Adrenal gland (tissue), 12 donors: ENCODE results near the gene CERK. TPM values are rescaled to one million over a fixed set of nuclear protein-coding genes. Genes with fewer than 3 reads are reported as not detected.

Experiments
- DNase-seq, 7 donors: peaks; one replicate each; pipeline ENCODE4 v3.0.0-alpha.2; 2019 to 2020
- H3K27ac ChIP-seq, 5 donors: fragments of 200-600 bp; sonication (generic) in 4 of 5; 1 replicate in 3 of 5; 2 replicates in 2 of 5; pipeline versions ENCODE4 v1.5.1 to v1.8.0; 2016 to 2020; ENCODE audit warnings: mild to moderate bottlenecking in 1 of 5
- H3K27me3 ChIP-seq: fragments of 200-600 bp; 2 replicates; pipeline ENCODE4 v1.8.0; 2021
- H3K36me3 ChIP-seq, 2 donors: fragments of 200-600 bp; replicated peaks in 1 of 2; 1 replicate in 1 of 2; 2 replicates in 1 of 2; pipeline versions ENCODE4 v1.5.1 to v1.8.0; 2018 to 2022
- H3K4me1 ChIP-seq, 2 donors: fragments of 200-600 bp; replicated peaks in 1 of 2; 1 replicate in 1 of 2; 2 replicates in 1 of 2; pipeline versions ENCODE4 v1.5.1 to v1.8.0; 2018 to 2021
- H3K4me3 ChIP-seq, 4 donors: fragments of 200-600 bp; sonication (generic) in 3 of 4; one replicate each; pipeline ENCODE4 v1.5.1; 2016 to 2018
- H3K9me3 ChIP-seq, 3 donors: fragments of 200-600 bp; sonication (generic) in 1 of 3; replicated peaks in 1 of 3; 1 replicate in 2 of 3; 2 replicates in 1 of 3; pipeline versions ENCODE4 v1.5.1 to v1.8.0; 2016 to 2021
- CTCF ChIP-seq, 6 experiments: fragments of 450-650 bp in 4 of 6; fragments of 200-600 bp in 2 of 6; sonication (generic) in 1 of 6; IDR thresholded peaks; 1 replicate in 5 of 6; 2 replicates in 1 of 6; pipeline versions ENCODE4 v1.5.1 to v1.8.0; 2016 to 2021; ENCODE audit warnings: antibody characterized with exemption in 6 of 6, mild to moderate bottlenecking in 2 of 6, moderate library complexity in 1 of 6
- POLR2A ChIP-seq, 2 donors: fragments of 450-650 bp; IDR thresholded peaks; one replicate each; pipeline ENCODE4 v1.6.1; 2017; ENCODE audit warnings: antibody characterized with exemption in 2 of 2, mild to moderate bottlenecking in 2 of 2, moderate library complexity in 1 of 2
- WGBS, 4 donors: extraction: QIAGEN DNeasy Blood & Tissue Kit in 2 of 4; methylation state at CpG; one replicate each; pipeline versions ENCODE4 v1.1.5 to v1.1.7; 2013 to 2017; 5-methylcytosine and 5-hydroxymethylcytosine counted together
- intact Hi-C, 2 donors: fragments of 100-400 bp; cut with DNase I; formaldehyde crosslinking; loops; one replicate each; pipeline versions ENCODE4 v1.14.1 to v1.15.0; 2022 to 2023
- polyA plus RNA-seq, 3 donors: library from polyadenylated mRNA; stranded (reverse); fragments of 200-250 nt in 2 of 3; fragments of 350-450 nt in 1 of 3; fragmentation: Illumina TruSeq in 1 of 3; extraction: RNeasy Lipid Tissue Mini Kit (QIAGEN cat#74804) in 1 of 3; gene quantifications; one replicate each; pipeline ENCODE4 v1.2.3, GENCODE V29; 2013 to 2014
- total RNA-seq, 9 donors: library from RNA; depleted of rRNA in 4 of 9; stranded (reverse); fragments of >200 nt in 4 of 9; fragments of 120-200 nt in 1 of 9; fragmentation: NEBNext Ultra II Directional in 1 of 9; extraction: Animal tissue kit (Norgen Biotek cat#: 25700) in 1 of 9; gene quantifications; one replicate each; pipeline versions ENCODE4 v1.1.0 to v1.2.4, GENCODE V29; 2013 to 2023
- donor health status: healthy with polysubstance abuse.
- donor health status: Bipolar disorder and iron deficiency.
- donor health status: DM: yes; HTN: yes; CAD: no.
- donor health status: DM: no; HTN: no; CAD: no.
- donor health status: DM: no; HTN: no; CAD: no.
- donor health status: DM: yes; HTN: yes; CAD: no.

The CERK gene
- total and polyA plus RNA-seq, 12 donors = 18.6 to 92.1 (median 41.5) TPM

GRCh38 chr22:46671824-46672432, 66.1 kb downstream of the CERK start:
- 81 to 88% (median 85%) methylated on average over 9 to 17 of the region's 17 CpGs for WGBS, 4 donors
- H3K36me3 ChIP-seq = peaks cover 0 to 81% of the 10 kb centered on the region in 2 donors
- DNase-seq = no peak
- H3K27me3 ChIP-seq = no peaks in the 10 kb centered on the region
- intact Hi-C loops = no loop called here
- H3K9me3 ChIP-seq = no peaks in the 10 kb centered on the region
- no peak overlapping the region for H3K4me3 ChIP-seq
- no peaks in the 10 kb centered on the region for H3K4me1 ChIP-seq
- TF ChIP-seq POLR2A (IDR thresholded peaks at IDR 0.05) (no peak), CTCF (IDR thresholded peaks at IDR 0.05) (no peak)
- no peak overlapping the region for H3K27ac ChIP-seq

- 92 to 100% (median 94%) methylated on average over 3 to 9 of the region's 9 CpGs for WGBS, 4 donors
- Histone ChIP-seq H3K27me3 (no peaks in the 10 kb centered on the region), H3K4me1 (no peaks in the 10 kb centered on the region), H3K9me3 (no peaks in the 10 kb centered on the region), H3K36me3 (peaks cover 0 to 72% of the 10 kb centered on the region in 2 donors), H3K27ac (no peak overlapping the region), H3K4me3 (no peak overlapping the region)
- no peak for TF ChIP-seq POLR2A (IDR thresholded peaks at IDR 0.05)
- intact Hi-C loops = loop anchor here in 1 of 2 donors (10.0 kb wide), 1 partner anchor 314 kb away; no protein-coding TSS in a partner anchor
- no peak for DNase-seq
Measured at GRCh38 chr22:46669201-46669600, 68.9 kb downstream of the CERK start.

GRCh38 chr22:46668116-46668515, 69.9 kb downstream of the CERK start:
- TF ChIP-seq CTCF (IDR thresholded peaks at IDR 0.05) = no peak
- TF ChIP-seq POLR2A (IDR thresholded peaks at IDR 0.05) = no peak
- 88 to 94% (median 91%) methylated on average over 6 to 24 of the region's 24 CpGs for WGBS, 4 donors

DNA sequence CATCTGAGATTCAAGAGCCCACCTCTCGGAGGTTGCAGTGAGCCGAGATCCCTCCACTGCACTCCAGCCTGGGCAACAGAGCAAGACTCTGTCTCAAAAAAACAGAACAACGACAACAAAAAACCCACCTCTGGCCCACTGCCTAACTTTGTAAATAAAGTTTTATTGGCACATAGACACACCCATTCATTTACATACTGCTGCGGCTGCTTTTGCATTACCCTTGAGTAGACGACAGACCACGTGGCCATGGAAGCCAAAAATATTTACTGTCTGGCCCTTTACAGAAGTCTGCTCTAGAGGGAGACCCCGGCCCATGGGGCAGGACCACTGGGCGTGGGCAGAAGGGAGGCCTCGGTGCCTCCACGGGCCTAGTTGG, 70.8 kb downstream of the CERK start:
- intact Hi-C loops = loop anchor here in 1 of 2 donors (10.0 kb wide), 1 partner anchor 312 kb away; no protein-coding TSS in a partner anchor
- no peak for DNase-seq
- Histone ChIP-seq H3K9me3 (no peaks in the 10 kb centered on the region), H3K4me1 (no peaks in the 10 kb centered on the region), H3K27me3 (no peaks in the 10 kb centered on the region), H3K4me3 (no peak overlapping the region), H3K27ac (no peak overlapping the region), H3K36me3 (peaks cover 0 to 66% of the 10 kb centered on the region in 2 donors)
- no peak for TF ChIP-seq CTCF (IDR thresholded peaks at IDR 0.05)
- no peak for TF ChIP-seq POLR2A (IDR thresholded peaks at IDR 0.05)
- 97 to 98% (median 98%) methylated on average over 8 to 10 of the region's 10 CpGs for WGBS, 4 donors

More at GRCh38 chr22:46668116-46668515, 69.9 kb downstream of the CERK start:
- DNase-seq = no peak
- Histone ChIP-seq H3K36me3 (peaks cover 0 to 66% of the 10 kb centered on the region in 2 donors), H3K27me3 (no peaks in the 10 kb centered on the region), H3K4me3 (no peak overlapping the region), H3K27ac (no peak overlapping the region), H3K9me3 (no peaks in the 10 kb centered on the region), H3K4me1 (no peaks in the 10 kb centered on the region)
- intact Hi-C loops = loop anchor here in 1 of 2 donors (10.0 kb wide), 1 partner anchor 313 kb away; no protein-coding TSS in a partner anchor
